HUES6 (cell line): ENCODE results near the gene DTD1.

Source experiments
- H3K27ac ChIP-seq: 2 replicates; pipeline ENCODE4 v1.7.0; 2013; ENCODE audit warnings: low read depth, mild to moderate bottlenecking, low read length, inconsistent platforms
- H3K27me3 ChIP-seq: 2 replicates; pipeline ENCODE4 v1.6.1; 2013; ENCODE audit warnings: low read length; ENCODE audit not compliant: control insufficient read depth, insufficient read depth
- H3K36me3 ChIP-seq: 2 replicates; pipeline ENCODE4 v1.6.1; 2013; ENCODE audit warnings: low read length; ENCODE audit not compliant: control insufficient read depth, insufficient read depth
- H3K4me1 ChIP-seq: 2 replicates; pipeline ENCODE4 v1.6.1; 2013; ENCODE audit warnings: low read length; ENCODE audit not compliant: control insufficient read depth, insufficient read depth
- H3K4me3 ChIP-seq: 2 replicates; pipeline ENCODE4 v1.5.1; 2013; ENCODE audit warnings: low read depth, low read length
- H3K9ac ChIP-seq: one replicate; pipeline ENCODE4 v1.6.1; 2013; ENCODE audit warnings: mild to moderate bottlenecking, low read length
- H3K9me3 ChIP-seq: 2 replicates; pipeline ENCODE4 v1.6.1; 2013; ENCODE audit warnings: low read depth, low read length; ENCODE audit not compliant: control insufficient read depth, insufficient read depth

The DTD1 gene

DNA sequence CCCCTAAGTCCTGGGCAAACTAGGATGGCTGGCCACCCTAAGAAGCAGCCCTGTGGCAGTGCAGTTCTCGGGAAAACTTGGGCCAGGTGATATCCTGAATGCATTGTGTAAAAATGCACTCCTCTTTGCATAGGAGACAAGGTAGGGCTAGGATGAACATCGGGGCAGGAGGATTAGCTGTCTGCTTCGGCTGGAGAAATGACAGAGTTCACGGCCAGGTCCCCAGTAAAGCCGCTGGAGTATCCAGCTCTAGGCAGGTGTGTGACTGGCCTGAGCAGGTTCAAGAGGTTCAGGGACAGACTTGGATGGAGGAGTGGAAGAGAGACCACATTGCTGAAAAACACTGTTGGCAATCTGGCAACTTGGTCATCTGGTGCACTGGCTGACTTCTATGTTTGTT lies 26.4 kb downstream of the DTD1 start:
- H3K36me3 ChIP-seq: peaks cover 3% of the 10 kb centered on the region; the same call in 1 of the 2 replicates
- no peaks in the 10 kb centered on the region for H3K27me3 ChIP-seq
- H3K4me1 ChIP-seq: no peaks in the 10 kb centered on the region
- H3K9ac ChIP-seq: no peak overlapping the region
- H3K9me3 ChIP-seq: no peaks in the 10 kb centered on the region; the same call in 1 of the 2 replicates
- no peak overlapping the region for H3K27ac ChIP-seq
- H3K4me3 ChIP-seq: no peak overlapping the region

DNA sequence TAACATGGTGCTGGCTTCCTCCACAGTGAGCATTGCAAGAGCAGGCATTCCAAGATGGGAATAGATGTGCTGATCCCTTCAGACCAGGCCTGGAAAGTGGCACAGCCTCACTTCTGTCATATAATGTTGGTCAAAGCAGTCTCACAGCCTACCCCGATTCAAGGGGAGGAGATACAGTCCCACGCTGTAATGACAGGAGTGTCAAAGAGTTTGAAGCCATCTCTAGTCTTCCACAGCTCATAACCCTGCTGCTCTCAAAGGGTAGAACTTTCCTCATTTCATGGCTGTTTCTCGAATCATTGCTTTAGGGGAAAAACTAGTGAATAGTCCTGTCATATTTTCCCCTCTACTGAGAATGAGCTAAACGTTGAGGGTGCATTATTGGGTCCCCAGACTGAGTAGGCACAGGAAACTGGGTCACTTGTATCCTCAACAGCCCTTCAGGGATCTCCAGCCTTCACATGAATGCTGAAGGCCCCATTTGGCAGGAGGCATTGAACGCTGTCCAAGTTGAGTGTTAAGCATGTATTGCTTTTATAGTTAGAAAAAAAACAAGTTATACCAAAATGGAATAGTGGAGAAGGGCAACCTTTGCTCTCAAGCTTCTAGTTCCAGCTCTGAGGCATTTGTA lies 27.3 kb downstream of the DTD1 start:
- Histone ChIP-seq H3K9ac (no peak overlapping the region), H3K27me3 (no peaks in the 10 kb centered on the region), H3K4me3 (no peak overlapping the region), H3K36me3 (peaks cover 3% of the 10 kb centered on the region; the same call in 1 of the 2 replicates), H3K27ac (no peak overlapping the region), H3K4me1 (no peaks in the 10 kb centered on the region), H3K9me3 (no peaks in the 10 kb centered on the region; the same call in 1 of the 2 replicates)

DNA sequence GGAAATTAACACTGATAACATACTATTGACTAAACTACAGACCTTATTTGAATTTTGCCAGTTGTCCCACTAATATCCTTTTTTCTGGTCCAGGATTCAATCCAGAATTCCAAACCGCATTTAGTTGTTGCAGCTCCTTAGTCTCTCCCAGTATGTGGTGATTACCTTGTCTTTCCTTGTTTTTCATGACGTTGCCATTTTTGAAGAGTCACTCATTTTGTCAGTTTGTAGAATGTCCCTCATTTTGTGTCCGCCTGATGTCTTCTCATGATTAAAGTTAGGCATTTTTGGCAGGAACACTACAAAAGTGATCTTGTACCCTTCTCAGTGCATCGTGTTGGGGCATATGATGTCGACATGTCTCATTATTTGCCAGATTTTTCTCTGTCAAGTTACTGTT lies 33.1 kb downstream of the DTD1 start:
- Histone ChIP-seq H3K4me1 (no peaks in the 10 kb centered on the region), H3K9ac (no peak overlapping the region)

DNA sequence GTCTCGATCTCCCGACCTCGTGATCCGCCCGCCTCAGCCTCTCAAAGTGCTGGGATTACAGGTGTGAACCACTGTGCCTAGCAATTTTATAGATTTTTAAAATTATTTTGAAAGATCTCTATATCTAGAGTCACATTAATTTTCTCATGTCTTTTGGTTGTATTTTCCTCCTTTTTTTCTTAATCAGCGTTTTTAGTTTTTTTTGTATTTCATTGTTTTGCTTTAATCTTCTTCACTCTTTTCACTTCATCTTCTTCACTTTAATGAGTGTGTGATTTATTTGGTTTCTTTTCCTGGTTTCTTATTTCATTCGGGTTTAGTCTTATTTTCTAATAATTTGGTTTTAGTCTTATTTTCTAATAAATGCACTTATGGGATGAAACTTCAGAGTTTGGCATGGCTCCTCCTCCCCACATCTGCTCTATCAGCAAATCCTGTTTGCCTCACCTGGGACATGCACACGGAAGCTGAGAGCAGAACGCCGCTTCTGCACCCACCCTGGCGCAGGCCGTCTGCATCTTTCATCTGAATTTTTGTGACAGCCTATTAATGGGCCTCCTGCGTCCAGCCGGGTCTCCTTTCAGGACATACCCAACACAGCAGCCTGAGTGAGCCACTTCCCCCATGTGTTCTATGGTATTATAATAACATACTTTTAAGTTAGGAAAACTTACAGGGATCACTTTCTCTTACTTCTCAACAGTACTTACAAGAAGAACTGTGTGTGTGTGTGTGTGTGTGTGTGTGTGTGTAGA lies 35.5 kb downstream of the DTD1 start:
- H3K27me3 ChIP-seq: no peaks in the 10 kb centered on the region
- no peaks in the 10 kb centered on the region for H3K4me1 ChIP-seq
- no peak overlapping the region for H3K4me3 ChIP-seq
- H3K27ac ChIP-seq: no peak overlapping the region
- no peaks in the 10 kb centered on the region for H3K36me3 ChIP-seq
- no peak overlapping the region for H3K9ac ChIP-seq
- no peaks in the 10 kb centered on the region; the same call in 1 of the 2 replicates for H3K9me3 ChIP-seq

More for the DNA sequence above, 33.1 kb downstream of the DTD1 start:
- H3K9me3 ChIP-seq: no peaks in the 10 kb centered on the region; the same call in 1 of the 2 replicates
- H3K27ac ChIP-seq: no peak overlapping the region
- no peaks in the 10 kb centered on the region for H3K36me3 ChIP-seq
- no peaks in the 10 kb centered on the region for H3K27me3 ChIP-seq
- H3K4me3 ChIP-seq: no peak overlapping the region

DNA sequence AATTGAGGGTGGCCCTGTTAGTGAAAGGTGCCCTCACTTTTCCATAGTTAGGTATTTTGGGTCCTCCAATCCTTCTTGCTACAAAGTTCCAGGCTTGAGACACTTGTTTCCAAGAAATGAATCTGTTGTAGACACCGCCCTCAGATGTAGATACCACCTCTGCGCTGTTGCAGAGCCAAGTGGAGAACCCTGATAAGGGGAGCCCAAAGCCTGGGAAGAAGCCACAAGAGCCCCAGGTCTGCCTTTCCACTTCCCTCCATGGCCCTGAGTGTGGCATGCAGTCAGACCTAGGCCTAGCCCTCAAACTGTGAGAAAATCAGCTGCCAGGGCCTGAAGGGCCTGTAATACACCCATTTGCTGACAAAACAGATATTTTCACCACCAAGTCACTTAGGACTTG lies 37.1 kb downstream of the DTD1 start:
- Histone ChIP-seq H3K27ac (no peak overlapping the region), H3K27me3 (no peaks in the 10 kb centered on the region), H3K36me3 (no peaks in the 10 kb centered on the region), H3K9ac (no peak overlapping the region), H3K4me3 (no peak overlapping the region), H3K4me1 (no peaks in the 10 kb centered on the region), H3K9me3 (no peaks in the 10 kb centered on the region; the same call in 1 of the 2 replicates)

DNA sequence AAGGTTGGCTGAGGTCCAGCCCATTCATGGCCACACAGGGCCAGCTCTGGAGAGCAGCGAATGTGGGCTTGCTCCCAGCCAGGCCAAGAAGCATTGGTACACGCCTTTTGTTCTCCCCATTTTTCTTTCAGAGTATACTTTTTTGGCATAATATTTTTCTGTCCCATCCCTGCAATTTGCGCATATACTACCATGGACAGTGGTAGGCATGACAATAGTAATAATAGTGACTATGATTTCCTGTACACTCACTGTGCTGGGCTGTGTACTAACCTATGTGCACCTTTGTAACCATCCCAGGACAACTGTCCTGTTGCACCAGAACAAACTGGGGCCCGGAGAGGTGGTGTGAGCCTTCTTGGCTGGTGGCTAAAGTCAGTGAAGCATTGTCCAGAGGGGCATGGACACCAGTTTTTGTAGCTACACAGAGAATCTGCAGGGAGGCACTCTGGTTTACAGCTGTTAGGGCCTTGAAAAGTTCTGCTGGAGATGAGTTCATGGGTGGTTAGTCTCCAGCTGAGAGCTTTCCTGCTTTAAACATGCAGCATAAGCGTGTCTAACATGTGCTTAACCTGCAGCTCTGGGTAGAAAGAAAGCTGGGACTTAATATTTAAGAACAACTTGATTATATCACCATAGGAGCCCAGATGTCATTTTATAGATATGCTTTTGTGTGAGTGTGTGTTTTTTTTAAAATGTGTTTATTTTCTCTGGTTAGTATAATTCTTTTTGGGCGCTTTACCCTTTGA lies 38.2 kb downstream of the DTD1 start:
- no peaks in the 10 kb centered on the region for H3K27me3 ChIP-seq
- H3K9ac ChIP-seq: no peak overlapping the region
- H3K9me3 ChIP-seq: no peaks in the 10 kb centered on the region; the same call in 1 of the 2 replicates
- no peak overlapping the region for H3K4me3 ChIP-seq
- H3K36me3 ChIP-seq: no peaks in the 10 kb centered on the region
- H3K27ac ChIP-seq: no peak overlapping the region
- no peaks in the 10 kb centered on the region for H3K4me1 ChIP-seq

DNA sequence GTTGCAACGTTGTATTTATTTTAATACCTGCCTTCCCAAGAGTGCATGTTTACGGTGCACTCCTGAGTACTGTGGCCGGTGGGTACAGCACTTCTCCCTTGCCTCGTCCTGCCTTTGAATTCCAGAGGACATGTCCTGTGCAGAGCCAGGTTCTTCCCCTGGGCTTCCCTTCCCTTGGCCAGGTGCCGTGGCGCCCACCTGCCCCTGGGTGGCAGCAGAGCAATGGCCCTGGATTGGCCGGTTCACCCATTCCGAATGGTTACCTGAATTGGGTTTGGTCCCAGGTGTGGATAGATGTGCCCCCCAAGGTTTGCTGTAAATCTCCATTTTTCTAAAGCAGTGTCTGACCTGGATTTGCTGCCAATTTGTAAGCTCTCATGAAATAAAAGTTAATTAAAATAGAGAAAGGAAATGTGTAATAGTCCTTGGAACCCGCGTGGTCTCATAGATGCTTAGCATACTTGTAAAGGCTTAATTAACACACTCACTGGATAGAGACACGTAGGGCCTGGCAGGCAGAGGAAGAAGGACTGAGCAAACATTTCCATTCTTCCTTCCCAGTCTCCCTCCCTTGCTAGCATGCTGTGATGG lies 40.6 kb downstream of the DTD1 start:
- no peaks in the 10 kb centered on the region for H3K4me1 ChIP-seq
- no peak overlapping the region for H3K4me3 ChIP-seq
- no peaks in the 10 kb centered on the region for H3K27me3 ChIP-seq
- no peak overlapping the region for H3K9ac ChIP-seq
- 0 out of 2 replicates have a peak, but pooled peaks cover 3% of the 10 kb centered on the region for H3K36me3 ChIP-seq
- no peaks in the 10 kb centered on the region; the same call in 1 of the 2 replicates for H3K9me3 ChIP-seq
- H3K27ac ChIP-seq: no peak overlapping the region

DNA sequence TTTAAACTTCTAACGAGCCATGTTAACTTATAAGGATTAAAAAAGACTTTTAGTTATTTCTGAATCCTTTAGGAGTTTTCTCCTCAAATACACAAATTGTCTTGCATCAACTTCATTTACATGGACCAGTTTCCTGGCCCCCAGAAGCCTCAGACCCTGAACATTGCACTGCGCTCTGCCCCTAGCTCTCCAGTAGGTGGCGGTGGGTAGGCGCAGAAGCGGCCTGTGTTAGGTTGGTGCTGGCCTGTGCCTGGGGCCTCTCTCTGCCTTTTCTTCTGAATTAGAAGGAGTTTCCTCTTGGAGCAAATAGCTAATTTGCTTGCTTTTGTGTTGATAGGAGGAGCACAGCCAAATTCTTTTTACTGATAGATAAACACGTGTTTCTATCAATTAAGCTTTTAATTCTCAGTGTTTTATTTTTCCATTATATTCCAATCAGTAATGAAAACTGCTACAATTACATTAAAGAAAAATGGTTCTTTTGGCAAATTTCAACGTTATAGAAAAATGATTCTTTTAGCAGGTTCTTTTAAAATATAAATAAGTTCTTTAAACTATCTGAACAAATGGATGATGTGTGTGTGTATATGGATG lies 44.4 kb downstream of the DTD1 start:
- H3K27ac ChIP-seq: no peak overlapping the region
- H3K27me3 ChIP-seq: no peaks in the 10 kb centered on the region
- H3K36me3 ChIP-seq: peaks cover 3% of the 10 kb centered on the region; the same call in 1 of the 2 replicates
- H3K9ac ChIP-seq: no peak overlapping the region
- H3K9me3 ChIP-seq: no peaks in the 10 kb centered on the region; the same call in 1 of the 2 replicates
- no peak overlapping the region for H3K4me3 ChIP-seq
- no peaks in the 10 kb centered on the region for H3K4me1 ChIP-seq

DNA sequence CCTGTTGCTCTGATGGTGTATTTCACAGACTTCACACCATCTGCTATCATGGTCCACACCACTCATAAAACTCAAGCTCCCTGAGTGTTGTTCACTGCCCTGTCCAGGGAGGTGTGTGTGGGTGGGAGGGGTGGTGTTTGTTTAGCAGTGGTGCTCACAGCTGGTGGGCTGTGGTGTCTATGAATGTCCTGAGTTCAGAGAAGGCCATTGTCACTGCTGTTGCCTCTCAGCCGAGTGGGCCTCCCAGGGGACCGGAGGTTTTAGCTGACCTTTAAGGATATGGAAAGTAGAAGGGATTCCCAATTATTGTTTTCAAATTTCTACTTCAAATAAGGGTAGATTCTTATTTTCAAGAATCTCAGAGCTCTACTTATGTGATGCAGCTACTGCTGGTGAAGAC lies 45.6 kb downstream of the DTD1 start:
- Histone ChIP-seq H3K4me3 (no peak overlapping the region), H3K9me3 (no peaks in the 10 kb centered on the region), H3K27me3 (no peaks in the 10 kb centered on the region), H3K9ac (no peak overlapping the region), H3K27ac (no peak overlapping the region), H3K36me3 (peaks cover 3% of the 10 kb centered on the region; the same call in 1 of the 2 replicates), H3K4me1 (no peaks in the 10 kb centered on the region)

DNA sequence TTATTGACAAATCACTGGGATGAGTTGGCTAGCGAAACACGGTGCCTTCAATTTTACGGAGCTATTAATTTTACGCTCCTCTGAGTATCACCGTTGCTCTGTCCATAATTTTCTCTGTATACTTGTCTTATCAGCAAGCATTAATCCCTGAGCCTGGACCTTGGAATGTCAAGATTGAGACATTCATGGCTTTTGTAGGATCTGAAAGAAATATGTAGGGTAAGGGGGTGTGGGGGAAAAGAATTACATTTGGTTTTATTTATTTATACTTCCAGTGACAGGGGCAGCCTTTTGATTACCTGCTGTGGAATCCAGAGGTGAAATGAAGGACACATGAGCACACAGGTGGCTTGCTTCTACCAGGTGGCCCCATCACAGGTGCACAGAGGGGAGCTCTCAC lies 46.6 kb downstream of the DTD1 start:
- H3K9me3 ChIP-seq: no peaks in the 10 kb centered on the region
- H3K4me1 ChIP-seq: no peaks in the 10 kb centered on the region
- H3K27ac ChIP-seq: no peak overlapping the region
- H3K9ac ChIP-seq: no peak overlapping the region
- no peak overlapping the region for H3K4me3 ChIP-seq
- peaks cover 3% of the 10 kb centered on the region; the same call in 1 of the 2 replicates for H3K36me3 ChIP-seq
- no peaks in the 10 kb centered on the region for H3K27me3 ChIP-seq
